Stimulated activated CD4-positive, alpha-beta T cell treated with anti-CD3 and anti-CD28 coated beads, Interleukin-15, amount 100 ng/mL, for 48 hours (primary cell): ENCODE results near the gene IQCK.

Source experiments
- DNase-seq, 2 donors: peaks; one replicate each; pipeline ENCODE4 v3.0.0-alpha.2; 2020; ENCODE audit warnings: low read depth in 2 of 2

The IQCK gene

DNA sequence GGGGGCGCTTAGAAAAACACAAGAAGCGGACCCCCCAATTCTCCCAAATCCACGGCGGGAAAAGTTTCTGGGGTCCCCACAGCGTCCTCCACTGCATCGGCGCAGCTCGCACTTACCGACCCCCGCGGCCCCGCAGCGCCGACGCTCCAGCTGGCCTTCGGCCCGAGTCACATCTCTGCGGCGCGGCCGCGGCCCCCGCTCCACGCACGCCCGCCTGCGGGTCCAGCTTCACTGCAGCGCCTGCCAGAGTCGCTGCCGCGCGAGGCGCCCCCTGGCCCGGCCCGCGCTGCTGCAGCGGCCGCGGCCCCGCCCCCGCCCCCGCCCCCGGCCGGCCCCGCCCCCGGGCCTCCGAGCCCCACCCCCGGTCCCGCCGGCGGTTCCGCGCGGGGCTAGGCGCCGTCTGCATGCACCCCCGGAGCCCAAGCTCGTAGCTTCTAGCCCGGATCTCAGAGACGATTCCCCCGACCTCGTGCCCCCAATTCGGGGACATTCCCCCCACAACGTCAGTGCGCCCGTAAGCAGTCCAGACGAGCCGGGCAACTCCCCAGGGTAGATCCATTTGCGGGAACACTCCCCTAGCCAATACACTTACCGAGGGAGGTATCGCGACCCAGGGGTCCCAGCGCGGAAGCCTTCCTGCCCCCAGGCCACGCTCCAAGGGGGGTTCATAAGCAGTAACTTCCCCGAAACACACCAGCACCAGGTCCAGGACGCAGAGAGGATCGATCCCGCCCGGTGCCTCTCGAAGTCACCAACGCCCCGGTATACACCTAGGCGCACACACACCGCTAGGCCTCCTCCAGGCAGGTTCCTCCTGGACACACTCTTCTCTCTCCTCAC lies 166.8 kb downstream of the IQCK start, which contains the start of gene GPRC5B:
TSS of gene GPRC5B (minus strand) at position 238 of the 840 bp plus-strand sequence. CDS start 12,003 bp downstream, outside the sequence.
- DNase-seq, result no peak

DNA sequence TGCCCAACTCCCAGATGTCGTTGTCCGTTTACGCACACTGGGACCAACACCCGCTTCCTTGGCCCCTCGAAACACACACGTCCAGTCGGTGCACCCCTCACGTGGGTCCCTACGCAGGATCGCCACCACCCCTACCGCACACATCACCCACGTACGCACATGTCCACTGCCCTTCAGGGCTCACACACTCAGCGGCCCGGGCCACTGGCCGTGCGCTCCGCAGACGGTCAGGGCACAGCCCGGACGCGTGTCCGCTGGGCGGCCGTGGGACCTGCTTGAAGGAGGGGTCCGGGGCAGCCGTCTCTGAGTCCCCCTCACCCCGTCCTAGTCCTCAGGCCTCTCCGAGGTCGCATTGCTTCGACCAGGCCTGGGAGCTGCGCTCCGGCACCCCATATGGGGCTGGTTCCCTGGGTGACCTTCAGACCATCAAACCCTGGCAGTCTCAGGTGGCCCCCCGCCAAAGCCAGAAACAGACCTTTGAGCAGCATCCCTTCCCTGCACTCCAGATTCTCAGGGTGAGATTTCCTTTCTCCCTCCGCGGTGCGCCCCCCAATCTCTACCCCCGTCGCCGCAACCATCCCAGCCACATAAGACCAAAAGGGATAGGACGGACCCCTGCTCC lies 167.5 kb downstream of the IQCK start:
- DNase-seq, result no peak

DNA sequence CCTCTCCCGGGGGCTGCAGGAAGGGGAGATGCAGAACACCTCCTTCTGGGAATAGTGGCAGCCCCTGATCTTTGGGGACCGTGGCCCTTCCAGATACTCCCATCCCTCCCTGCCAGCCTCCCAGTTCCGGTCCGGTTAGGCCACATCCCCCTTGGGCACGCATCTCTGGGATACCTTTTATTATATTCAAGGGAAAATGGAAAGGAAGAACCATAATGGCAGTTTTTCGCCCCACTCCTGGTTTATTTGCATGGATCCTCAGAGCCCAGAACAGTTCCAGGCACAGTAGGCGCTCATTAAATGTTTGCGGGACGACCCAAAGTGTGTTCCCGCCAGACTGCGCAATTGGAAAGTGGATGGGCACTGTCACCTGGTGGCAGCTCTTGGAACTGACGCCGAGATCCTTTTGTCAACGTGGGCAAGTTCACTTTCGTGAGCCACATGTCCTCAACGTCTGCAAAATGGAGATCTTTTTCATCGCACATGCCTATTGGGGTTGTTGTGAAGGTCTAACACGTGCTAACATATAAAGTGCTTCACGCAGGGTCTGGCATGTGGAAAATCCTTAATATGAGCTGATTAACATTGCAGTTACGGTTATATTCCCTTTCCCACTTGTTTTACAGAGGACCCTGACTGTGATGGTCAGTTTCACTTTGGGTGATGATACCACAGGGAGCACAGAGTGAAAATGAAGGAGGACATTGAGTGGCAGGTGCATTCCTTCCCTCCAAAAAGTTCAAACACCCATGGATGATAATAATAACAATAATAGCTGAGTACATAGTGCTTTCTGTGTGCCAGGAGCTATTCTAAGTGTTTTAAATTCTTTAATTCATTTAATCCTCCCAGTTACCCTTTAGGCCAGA lies 168.2 kb downstream of the IQCK start:
- peak; percentile 67 to 81 for DNase-seq

DNA sequence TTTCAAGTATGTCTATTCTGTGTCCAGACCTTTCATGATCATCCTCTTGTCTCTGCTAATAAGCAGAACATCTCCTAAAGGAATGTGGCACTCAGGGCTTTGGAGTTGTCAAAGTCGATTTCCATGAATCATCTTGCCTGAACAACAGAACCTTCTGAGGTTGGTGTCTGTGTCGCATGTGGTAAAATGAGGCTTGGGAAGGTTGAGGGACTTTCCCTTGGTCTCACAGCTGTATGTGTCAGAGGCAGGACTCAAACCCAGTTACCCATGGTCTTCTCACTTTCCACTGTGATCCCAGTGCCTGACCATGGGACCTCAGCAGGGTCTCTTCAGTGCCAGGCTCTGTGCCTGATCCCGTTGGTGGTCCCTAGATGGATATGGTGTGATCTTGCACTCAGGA lies 170.8 kb downstream of the IQCK start:
- DNase-seq, result no peak

DNA sequence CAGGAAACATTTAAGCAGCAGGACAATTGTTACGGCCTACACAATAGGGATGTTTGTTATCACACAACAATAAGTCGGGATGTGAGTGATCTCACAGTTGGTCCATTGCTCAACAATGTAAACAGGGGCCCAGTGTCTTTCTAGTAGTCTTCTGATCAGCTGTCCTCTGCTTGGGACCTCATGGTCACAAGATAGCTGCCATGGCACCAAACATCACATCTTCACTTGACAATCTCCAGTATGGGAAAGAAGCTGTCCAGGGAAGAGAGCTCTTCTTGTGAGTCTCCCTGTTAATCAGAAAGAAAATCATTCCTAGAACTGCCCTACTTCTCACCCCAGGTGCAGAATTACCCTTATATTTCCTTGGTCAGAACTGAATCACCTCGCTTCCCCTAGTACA lies 172.8 kb downstream of the IQCK start:
- no peak for DNase-seq

DNA sequence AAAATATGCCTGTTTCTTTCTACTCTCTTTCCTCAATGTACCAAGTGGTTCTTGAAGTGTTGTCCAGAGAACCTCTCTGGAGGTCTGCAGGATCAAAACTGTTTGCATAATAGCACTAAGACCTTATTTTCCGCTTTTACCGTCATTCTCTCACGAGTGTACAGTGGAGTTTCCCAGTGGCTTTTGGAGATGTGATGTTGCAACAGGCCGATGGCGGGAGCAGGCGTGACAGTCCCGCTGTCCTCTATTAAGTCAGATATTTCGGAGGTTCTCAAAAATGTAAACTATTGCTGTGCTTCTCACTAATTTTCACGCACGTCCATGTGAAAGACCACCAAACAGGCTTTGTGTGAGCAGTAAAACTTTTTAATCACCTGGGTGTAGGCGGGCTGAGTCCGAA lies 174.8 kb downstream of the IQCK start:
- no peak for DNase-seq

DNA sequence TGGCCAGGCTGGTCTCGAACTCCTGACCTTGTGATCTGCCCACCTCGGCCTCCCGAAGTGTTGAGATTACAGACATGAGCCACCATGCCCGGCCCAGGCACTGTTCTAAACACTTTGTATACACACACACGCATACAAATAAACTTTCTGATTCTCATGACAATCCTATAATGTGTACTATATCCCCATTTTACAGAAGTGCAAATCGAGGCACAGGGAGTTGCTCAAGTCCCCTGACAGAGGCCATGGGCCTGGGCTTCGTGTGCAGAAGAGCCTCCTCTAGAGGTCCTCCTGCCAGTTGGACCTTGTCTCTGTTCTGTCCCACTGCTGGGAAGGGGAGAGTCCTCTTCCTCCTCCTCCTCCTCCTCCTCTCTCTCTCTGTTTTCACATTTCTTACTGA lies 176.5 kb downstream of the IQCK start:
- DNase-seq, result no peak

DNA sequence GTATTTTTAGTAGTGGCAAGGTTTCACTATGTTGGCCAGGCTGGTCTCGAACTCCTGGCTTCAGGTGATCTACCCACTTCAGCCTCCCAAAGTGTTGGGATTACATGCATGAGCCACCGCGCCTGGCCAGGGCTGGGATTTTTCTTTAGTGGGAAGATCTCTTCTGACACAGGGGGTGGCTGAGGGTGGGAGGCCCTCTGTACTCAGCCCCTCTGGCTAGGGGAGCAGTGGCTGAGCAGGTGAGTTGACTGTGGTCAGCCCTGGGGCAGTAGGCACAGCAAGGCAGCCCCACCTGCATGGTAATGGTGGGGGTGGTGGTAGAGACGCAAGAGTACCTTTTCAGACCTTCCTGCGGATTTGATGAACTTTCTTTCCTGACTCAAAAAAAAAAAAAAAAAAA lies 178.9 kb downstream of the IQCK start:
- DNase-seq, result no peak

DNA sequence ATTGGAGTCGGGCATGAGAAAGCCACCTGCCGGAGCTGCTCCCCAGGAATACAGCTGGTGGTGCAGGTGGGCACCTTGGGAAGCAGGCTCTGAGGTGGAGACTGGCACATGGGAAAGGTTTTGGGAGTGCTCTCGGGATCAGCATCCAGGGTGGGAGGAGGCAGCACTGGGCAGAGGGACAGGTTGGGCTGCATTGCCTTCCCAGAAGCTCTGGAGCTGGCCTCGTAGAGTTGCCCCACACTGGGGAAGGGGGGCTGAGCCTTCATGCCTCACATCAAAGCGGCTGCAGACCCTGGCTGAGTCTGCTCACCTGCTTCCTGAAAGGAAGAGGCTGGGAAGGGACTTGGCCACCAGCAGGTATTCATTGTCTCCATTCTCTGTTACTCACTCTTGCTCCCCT lies 180.1 kb downstream of the IQCK start:
- DNase-seq, result no peak

DNA sequence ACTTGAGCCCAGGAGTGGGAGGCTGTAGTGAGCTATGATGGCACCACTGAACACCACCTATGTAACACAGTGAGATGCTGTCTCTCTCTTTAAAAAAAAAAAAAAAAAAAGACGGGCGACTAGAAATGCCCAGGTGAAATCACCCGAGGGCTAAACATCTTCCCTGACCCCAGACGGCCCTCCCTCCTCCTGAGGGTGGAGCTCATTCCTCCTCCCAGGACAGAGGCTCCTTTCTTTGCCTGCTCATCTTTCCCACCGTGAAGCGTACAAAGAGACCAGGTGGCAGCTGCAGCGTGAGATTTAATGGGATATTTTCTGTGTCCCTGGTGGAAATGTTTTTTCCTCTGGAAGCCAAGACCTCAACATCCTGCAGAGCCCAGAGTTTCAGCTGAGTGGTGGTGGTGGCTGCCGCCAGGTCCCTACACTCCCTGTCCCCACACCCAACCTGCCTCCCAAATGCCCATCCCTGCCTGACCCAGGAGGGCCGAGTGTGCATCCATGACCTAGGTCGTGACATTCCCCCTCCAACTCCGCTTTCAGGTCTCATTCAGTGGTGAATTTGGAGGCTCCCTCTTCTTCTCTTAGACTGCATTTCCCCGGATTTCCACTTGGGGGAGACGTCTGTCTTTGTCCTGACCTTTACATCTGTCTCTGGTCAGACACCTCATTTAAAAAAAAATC lies 181.0 kb downstream of the IQCK start:
- peak in 1 of 2 donors; percentile 39 for DNase-seq

DNA sequence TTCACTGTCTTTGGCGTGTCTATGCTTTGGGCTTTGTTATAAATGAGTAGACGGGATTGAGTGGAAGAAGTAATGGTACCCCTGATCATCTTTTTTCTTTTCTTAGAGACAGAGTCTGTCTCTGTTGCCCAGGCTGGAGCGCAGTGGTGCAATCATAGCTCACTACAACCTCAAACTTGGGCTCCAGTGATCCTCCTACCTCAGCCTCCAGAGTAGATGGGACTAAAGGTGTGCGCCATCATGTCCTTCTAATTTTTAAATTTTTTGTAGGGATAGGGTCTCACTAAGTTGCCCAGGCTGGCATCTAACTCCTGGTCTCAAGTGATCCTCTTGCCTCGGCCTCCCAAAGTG lies 181.5 kb downstream of the IQCK start:
- no peak for DNase-seq

DNA sequence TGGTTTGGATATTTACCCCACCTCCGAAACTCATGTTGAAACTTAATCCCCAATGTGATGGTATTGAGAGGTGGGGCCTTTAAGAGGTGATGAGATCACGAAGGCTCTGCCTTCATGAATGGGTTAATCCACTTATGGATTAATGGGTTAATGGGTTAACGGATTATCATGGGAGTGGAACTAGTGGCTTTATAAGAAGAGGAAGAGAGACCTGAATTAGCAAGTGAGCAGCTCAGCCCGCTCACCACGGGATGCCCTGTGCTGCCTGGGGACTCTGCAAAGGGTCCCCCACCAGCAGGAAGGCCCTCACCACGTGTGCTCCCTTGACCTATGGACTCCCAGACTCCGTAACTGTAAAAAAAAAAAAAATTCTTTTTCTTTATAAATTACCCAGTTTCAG lies 183.1 kb downstream of the IQCK start:
- DNase-seq, result no peak

DNA sequence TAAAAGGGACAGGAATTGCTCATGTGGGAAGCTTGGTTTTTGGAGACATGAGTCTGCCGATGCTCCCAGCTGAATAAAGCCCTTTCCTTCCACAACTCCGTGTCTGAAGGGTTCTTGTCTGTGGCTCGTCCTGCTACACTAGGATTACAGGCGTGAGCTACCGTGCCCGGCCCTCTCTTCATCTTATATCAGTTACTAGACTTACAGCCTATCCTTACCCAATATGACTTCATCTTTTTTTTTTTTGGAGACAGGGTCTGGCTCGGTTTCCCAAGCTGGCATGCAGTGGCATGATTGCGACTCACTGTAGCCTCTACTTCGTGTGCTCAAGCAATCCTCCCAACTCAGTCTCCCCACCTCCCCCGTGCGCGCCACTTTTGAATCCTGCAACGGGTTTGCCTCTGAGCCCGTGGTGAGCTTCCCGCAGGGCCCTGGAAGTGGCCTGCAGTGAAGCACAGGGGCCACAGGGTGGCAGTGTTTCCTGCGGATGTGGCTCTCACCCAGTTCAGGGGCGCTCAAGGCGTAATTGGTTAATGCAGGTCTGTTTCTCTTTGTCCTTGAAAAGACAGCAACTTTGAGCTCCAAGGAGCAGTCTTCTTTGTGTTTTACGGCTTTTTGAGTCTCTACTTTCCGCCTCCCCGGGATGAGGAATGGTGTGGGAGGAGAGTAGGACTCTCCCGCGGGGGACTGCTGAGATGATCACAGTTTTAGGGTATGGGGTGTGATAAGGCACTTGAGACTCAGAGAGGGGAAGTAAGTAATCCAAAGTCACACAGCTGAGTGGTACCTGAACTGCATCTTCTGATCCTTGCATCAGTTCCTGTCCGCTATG lies 189.3 kb downstream of the IQCK start:
- peak; percentile 53 to 68 for DNase-seq
